HepG2 (cell line): ENCODE data around the gene ZNF526. TPM values are rescaled to one million over a fixed set of nuclear protein-coding genes. Genes with fewer than 3 reads are reported as not detected.

Experiments used
- ATM ChIP-seq: fragments of 450-650 bp; IDR thresholded peaks from 2 replicates; pipeline ENCODE4 v1.7.1; 2017; ENCODE audit warnings: mild to moderate bottlenecking, borderline replicate concordance
- CREM ChIP-seq, 2 experiments: sonication (generic) in 1 of 2; formaldehyde crosslinking in 1 of 2; IDR thresholded peaks; 2 replicates each; pipeline versions ENCODE4 v1.4.0 to v1.6.1; 2016 to 2020; ENCODE audit warnings: antibody characterized with exemption in 1 of 2, mild to moderate bottlenecking in 1 of 2, missing genetic modification reagents in 1 of 2
- GPBP1L1 ChIP-seq: sonication (generic); formaldehyde crosslinking; IDR thresholded peaks from 2 replicates; pipeline ENCODE4 v1.5.0; 2020; ENCODE audit warnings: mild to moderate bottlenecking, missing genetic modification reagents
- SALL2 ChIP-seq: sonication (generic); formaldehyde crosslinking; IDR thresholded peaks from 2 replicates; pipeline ENCODE4 v1.8.1; 2023; ENCODE audit warnings: mild to moderate bottlenecking, missing genetic modification reagents, inconsistent platforms
- SAP130 ChIP-seq: IDR thresholded peaks from 2 replicates; pipeline ENCODE4 v1.6.1; 2016; ENCODE audit warnings: low read depth
- SCMH1 ChIP-seq: sonication (generic); formaldehyde crosslinking; IDR thresholded peaks from 2 replicates; pipeline ENCODE4 v1.9.0; 2021; ENCODE audit warnings: missing genetic modification reagents, mild to moderate bottlenecking, borderline replicate concordance
- SP5 ChIP-seq: IDR thresholded peaks from 2 replicates; pipeline ENCODE4 v1.6.1; 2016; ENCODE audit warnings: low read depth, borderline replicate concordance
- ZBTB33 ChIP-seq: sonication (generic); formaldehyde crosslinking; IDR thresholded peaks from 2 replicates; pipeline ENCODE4 v1.4.0; 2020; ENCODE audit warnings: missing genetic modification reagents
- ZBTB37 ChIP-seq: sonication (generic); formaldehyde crosslinking; IDR thresholded peaks from 2 replicates; pipeline ENCODE4 v1.4.0; 2020; ENCODE audit warnings: mild to moderate bottlenecking, missing genetic modification reagents
- ZNF30 ChIP-seq: sonication (generic); formaldehyde crosslinking; IDR thresholded peaks from 2 replicates; pipeline ENCODE4 v1.5.0; 2020; ENCODE audit warnings: mild to moderate bottlenecking, missing genetic modification reagents
- ZNF775 ChIP-seq: sonication (generic); formaldehyde crosslinking; IDR thresholded peaks from 2 replicates; pipeline ENCODE4 v1.4.0; 2020; ENCODE audit warnings: missing genetic modification reagents, mild to moderate bottlenecking, moderate library complexity, borderline replicate concordance
- polyA plus RNA-seq, 8 experiments: library from polyadenylated mRNA; depleted of rRNA in 3 of 8; stranded (reverse) in 7 of 8; unstranded in 1 of 8; fragments of >200 nt; fragmentation: Illumina TruSeq in 4 of 8; extraction: Trizol in 4 of 8; gene quantifications; 2 replicates each; pipeline versions ENCODE4 v1.2.1 to v1.2.3, GENCODE V29; 2011 to 2016; ENCODE audit warnings: low read depth in 4 of 8, missing spikeins in 1 of 8, mixed read lengths in 1 of 8; ENCODE audit not compliant: insufficient read depth in 1 of 8
- total RNA-seq, 5 experiments: library from RNA; depleted of rRNA; stranded (reverse); fragments of >200 nt; fragmentation: Illumina TruSeq; extraction: Trizol; gene quantifications; 2 replicates each; pipeline ENCODE4 v1.2.3, GENCODE V29; 2016; ENCODE audit warnings: low read depth in 1 of 5
- TF ChIP-seq, protein P1 (sequence below): sonication (generic); formaldehyde crosslinking; IDR thresholded peaks from 2 replicates; pipeline ENCODE4 v1.4.0; 2020; ENCODE audit warnings: low read depth, mild to moderate bottlenecking, missing genetic modification reagents
- TF ChIP-seq, protein P2 (sequence below): sonication (generic); formaldehyde crosslinking; IDR thresholded peaks from 2 replicates; pipeline ENCODE4 v1.8.1; 2023; ENCODE audit warnings: mild to moderate bottlenecking, missing genetic modification reagents
- TF ChIP-seq, protein P3 (sequence below): sonication (generic); formaldehyde crosslinking; IDR thresholded peaks from 2 replicates; pipeline ENCODE4 v1.4.0; 2020; ENCODE audit warnings: low read depth, mild to moderate bottlenecking, missing genetic modification reagents
- TF ChIP-seq, protein P4 (sequence below): sonication (generic); formaldehyde crosslinking; conservative IDR thresholded peaks from 2 replicates; pipeline ENCODE4 v1.8.0; 2022; ENCODE audit warnings: mild to moderate bottlenecking, moderate library complexity, missing genetic modification reagents

ZNF526 gene
- total and polyA plus RNA-seq, 2 of the 13 experiments (the other 11 are each of a cell fraction or from before 2014, with no cell fraction given) = 3.3 to 8.4 TPM

GRCh38 chr19:42217520-42218437 is 2.3 kb upstream of the ZNF526 start, which contains the start of gene DEDD2 (continued):
- 0 out of 2 replicates have a peak, but pooled peaks have one; percentile 13 for TF ChIP-seq ZBTB33
- no peak for TF ChIP-seq GPBP1L1 (CRISPR knock-in tag)
- TF ChIP-seq SCMH1 (CRISPR knock-in tag) = no peak
- peak; percentile 29; the same call in 1 of the 2 replicates for TF ChIP-seq SALL2 (CRISPR knock-in tag)
- TF ChIP-seq, protein P1, sequence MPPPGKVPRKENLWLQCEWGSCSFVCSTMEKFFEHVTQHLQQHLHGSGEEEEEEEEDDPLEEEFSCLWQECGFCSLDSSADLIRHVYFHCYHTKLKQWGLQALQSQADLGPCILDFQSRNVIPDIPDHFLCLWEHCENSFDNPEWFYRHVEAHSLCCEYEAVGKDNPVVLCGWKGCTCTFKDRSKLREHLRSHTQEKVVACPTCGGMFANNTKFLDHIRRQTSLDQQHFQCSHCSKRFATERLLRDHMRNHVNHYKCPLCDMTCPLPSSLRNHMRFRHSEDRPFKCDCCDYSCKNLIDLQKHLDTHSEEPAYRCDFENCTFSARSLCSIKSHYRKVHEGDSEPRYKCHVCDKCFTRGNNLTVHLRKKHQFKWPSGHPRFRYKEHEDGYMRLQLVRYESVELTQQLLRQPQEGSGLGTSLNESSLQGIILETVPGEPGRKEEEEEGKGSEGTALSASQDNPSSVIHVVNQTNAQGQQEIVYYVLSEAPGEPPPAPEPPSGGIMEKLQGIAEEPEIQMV = no peak
- 0 out of 2 replicates have a peak, but pooled peaks have one; percentile 28 for TF ChIP-seq ZBTB37 (CRISPR knock-in tag)
- TF ChIP-seq SP5 (CRISPR knock-in tag) = no peak; the same call in 1 of the 2 replicates
- TF ChIP-seq ZNF775 (CRISPR knock-in tag) = no peak
- TF ChIP-seq ATM = no peak
- TF ChIP-seq, protein P2, sequence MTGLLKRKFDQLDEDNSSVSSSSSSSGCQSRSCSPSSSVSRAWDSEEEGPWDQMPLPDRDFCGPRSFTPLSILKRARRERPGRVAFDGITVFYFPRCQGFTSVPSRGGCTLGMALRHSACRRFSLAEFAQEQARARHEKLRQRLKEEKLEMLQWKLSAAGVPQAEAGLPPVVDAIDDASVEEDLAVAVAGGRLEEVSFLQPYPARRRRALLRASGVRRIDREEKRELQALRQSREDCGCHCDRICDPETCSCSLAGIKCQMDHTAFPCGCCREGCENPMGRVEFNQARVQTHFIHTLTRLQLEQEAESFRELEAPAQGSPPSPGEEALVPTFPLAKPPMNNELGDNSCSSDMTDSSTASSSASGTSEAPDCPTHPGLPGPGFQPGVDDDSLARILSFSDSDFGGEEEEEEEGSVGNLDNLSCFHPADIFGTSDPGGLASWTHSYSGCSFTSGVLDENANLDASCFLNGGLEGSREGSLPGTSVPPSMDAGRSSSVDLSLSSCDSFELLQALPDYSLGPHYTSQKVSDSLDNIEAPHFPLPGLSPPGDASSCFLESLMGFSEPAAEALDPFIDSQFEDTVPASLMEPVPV = 0 out of 2 replicates have a peak, but pooled peaks have one; percentile 45
- peak; percentile 67; the same call in 1 of the 2 replicates for TF ChIP-seq CREM (IDR thresholded peaks at IDR 0.05)
- TF ChIP-seq CREM (CRISPR knock-in tag; IDR thresholded peaks at IDR 0.05) = no peak
- TF ChIP-seq, protein P3, sequence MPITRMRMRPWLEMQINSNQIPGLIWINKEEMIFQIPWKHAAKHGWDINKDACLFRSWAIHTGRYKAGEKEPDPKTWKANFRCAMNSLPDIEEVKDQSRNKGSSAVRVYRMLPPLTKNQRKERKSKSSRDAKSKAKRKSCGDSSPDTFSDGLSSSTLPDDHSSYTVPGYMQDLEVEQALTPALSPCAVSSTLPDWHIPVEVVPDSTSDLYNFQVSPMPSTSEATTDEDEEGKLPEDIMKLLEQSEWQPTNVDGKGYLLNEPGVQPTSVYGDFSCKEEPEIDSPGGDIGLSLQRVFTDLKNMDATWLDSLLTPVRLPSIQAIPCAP = no peak
- TF ChIP-seq SAP130 (CRISPR knock-in tag) = peak; percentile 78
- TF ChIP-seq, protein P4, sequence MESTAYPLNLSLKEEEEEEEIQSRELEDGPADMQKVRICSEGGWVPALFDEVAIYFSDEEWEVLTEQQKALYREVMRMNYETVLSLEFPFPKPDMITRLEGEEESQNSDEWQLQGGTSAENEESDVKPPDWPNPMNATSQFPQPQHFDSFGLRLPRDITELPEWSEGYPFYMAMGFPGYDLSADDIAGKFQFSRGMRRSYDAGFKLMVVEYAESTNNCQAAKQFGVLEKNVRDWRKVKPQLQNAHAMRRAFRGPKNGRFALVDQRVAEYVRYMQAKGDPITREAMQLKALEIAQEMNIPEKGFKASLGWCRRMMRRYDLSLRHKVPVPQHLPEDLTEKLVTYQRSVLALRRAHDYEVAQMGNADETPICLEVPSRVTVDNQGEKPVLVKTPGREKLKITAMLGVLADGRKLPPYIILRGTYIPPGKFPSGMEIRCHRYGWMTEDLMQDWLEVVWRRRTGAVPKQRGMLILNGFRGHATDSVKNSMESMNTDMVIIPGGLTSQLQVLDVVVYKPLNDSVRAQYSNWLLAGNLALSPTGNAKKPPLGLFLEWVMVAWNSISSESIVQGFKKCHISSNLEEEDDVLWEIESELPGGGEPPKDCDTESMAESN = peak; percentile 15; the same call in 1 of the 2 replicates
- no peak for TF ChIP-seq ZNF30 (CRISPR knock-in tag)
